ENCODE data around the gene HNRNPA3.

DNA sequence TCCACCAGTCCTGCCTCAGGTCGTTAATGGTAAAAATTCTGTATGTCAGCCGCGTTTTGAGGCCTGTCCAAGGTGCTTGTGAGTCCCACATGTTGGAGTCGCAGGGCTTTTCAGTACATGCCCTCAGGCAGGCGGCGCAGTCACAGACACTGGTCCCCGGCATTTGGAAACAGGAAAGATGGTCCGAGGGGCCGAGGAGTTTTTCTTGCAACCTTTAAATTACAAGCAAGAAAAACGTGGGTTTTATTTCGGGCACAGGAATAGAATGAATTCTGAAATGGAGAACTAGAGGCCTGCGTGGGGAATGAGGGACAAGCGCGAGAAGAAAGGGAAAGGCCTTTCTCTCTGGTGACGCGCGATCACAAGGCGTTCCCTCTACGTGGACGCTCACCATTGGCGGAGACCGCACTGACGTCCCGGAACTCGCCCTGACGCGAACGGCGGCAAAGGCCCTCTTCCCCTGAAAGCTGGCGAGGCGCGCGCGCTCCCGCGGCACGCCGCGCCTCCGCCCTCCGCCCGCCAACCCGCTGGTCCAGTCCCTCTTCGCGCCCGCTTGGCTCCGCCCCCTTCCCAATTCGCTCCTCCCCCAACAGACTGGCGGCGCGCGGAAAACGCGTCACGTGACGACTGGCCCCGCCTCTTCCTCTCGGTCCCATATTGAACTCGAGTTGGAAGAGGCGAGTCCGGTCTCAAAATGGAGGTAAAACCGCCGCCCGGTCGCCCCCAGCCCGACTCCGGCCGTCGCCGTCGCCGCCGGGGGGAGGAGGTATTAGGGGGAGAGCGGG, at the start of gene HNRNPA3:
- TF ChIP-seq SUZ12 (IDR thresholded peaks at IDR 0.05; ENCODE audit: extremely low read depth, insufficient read depth, insufficient read length): no peak
- no peak for TF ChIP-seq YY1 (IDR thresholded peaks at IDR 0.05; ENCODE audit: insufficient read depth, insufficient read length)
- no peak for TF ChIP-seq ZNF274 (IDR thresholded peaks at IDR 0.05; ENCODE audit: low read depth, low read length)
